CD4-positive, alpha-beta T cell treated with Interleukin-15 for 1 hour (primary cell): ENCODE measurements around the gene TERB1.
A peak's percentile ranks its signal among the peaks of the same experiment; 100 is the strongest.

Source experiments
- DNase-seq: peaks from one replicate; pipeline ENCODE4 v3.0.0-alpha.2; 2020

TERB1 gene, protein sequence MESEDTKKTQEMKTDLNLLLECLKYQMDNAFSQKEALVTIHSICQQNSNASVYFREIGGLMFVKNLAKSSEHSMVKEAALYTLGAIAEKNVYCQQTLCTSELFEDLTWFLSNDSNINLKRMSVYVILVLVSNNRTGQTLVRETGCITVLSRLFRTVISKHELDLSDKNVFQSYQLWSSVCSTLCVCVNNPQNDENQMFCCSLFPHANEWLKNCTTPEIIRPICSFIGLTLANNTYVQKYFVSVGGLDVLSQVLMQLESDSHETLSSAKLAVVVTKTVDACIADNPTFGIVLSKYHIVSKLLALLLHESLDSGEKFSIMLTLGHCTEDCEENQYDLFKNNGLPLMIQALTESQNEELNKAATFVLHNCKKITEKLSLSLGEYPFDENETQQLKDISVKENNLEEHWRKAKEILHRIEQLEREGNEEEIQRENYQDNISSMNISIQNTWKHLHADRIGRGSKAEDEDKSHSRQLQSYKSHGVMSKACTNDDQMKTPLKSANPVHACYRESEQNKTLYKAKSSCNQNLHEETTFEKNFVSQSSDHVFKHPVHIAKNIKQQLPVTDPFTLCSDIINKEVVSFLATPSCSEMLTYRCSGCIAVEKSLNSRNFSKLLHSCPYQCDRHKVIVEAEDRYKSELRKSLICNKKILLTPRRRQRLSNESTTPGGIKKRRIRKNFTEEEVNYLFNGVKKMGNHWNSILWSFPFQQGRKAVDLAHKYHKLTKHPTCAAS

DNA sequence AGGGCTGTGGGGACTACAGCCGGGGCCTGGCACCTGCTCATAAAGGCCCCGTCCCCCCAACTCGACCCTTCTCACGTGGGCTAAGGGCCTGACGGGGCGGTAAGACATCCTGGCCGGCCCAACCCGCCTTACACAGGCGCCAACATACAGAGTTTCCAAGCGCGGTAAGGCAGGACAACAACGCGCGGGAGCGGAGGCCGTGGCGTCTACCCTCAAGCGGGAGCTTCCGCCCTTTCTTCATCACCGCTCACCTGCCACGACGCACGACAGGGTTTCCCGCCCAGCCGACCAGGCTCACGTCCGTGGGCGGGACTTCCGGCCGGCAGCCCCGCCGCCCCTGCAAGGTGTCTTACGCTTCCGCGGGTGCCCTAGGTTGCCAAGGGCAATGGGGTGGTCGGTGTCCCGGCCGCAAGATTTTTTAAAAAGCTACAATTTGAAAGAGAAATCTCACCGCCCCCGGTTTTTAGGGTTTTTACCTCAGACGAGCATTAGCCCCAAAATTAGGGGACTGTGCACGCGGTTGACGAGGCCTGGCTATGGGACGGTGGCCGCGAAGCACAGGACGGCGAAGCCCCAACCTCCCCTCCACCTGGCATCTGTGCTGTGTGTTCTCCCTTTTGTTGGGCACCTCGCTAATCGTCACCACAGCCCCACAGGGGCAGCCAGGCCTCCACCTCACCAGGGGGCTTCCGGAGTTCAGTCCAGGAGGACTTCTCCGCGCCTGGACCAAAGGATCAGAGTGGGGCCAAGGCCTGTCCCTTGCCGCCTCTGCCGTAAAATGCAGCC lies at the start of gene TERB1:
Gene TERB1, minus strand, starts transcription at position 265 of the 786 bp plus-strand sequence. CDS start 4,786 bp downstream, outside the sequence.
- no peak for DNase-seq

DNA sequence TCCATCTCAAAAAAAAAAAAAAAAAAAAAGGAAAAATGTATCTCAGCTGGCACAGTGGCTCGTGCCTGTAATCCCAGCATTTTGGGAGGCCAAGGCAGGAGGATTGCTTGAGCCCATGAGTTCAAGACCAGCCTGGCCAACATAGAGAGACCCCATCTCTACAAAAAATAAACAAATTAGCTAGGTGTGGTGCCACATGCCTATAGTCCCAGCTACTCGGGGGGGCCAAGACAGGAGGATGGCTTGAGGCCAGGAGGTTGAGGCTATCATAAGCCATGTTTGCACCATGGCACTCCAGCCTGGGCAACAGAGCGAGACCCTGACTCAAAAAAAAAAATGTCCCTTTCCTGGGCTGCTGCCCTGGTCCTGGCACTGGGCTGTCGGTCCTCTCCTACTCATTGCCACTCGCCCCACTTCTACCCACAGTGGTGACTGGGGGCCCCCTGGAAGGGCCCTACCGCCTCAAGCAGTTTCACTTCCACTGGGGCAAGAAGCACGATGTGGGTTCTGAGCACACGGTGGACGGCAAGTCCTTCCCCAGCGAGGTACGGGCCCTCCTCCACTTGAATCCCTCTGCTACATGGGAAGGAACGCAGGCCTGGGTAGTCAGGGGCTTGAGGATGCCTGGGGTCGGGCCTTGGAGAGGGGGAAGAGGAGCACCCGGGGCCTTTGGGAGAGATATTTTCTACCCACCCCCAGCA lies 48.9 kb upstream of the TERB1 start:
- no peak for DNase-seq

DNA sequence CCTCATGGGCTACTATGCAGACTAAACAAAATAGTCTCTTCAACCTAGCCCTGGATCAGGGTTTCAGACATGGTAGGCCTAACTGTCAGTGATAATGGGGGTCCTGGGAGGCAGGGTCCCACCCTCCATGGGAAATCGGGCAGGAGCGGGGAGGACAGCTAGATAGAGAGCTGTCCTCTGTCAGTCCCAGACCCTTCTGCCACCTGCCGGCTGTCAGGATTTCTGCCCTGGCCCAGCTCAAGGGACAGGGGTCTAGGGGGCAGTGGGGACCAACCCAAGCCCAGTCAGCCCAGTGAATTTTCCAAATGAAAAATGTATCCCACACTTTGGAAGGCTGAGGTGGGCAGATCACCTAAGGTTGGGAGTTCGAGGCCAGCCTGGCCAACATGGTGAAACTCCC lies 48.2 kb upstream of the TERB1 start:
- no peak for DNase-seq

DNA sequence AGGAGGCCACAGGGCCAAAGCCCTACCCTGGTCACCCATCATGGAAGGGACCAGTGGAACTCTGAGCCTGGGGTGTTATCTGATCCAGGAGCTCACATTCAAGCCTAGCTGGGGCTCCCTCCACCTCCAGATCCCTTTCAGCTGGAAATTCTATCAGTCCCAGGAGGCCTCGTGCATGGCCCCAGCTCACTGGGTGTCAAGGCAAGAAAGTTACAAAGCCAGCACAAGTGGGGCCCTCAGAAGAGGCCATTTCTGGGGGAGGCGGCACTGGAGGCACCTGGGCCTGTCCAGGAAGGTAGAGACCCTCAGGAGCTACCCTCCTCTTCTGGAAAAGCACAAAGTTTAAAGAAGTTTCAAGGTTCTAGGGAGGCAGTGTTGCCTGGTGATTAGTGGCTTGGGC lies 47.6 kb upstream of the TERB1 start:
- DNase-seq: no peak

DNA sequence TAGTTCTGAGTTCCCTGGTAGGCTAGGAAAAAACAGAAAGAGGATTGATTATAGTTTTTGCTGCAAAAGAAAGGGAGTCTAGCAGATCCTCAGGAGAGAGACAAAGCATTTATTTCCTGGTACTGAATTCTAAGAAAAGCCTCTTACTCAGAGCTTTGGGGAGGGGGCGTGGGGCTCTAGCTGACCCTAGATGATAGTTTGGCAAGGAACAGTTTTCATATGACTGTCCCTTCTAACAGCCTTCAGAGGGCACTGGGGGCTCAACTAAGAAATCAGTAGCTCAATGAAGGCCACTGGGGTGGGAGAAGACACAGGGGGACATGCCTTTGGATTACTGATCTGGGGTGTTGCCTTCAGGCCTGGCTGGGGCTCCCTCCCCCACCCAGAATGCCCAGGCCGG lies 46.8 kb upstream of the TERB1 start:
- DNase-seq: no peak

DNA sequence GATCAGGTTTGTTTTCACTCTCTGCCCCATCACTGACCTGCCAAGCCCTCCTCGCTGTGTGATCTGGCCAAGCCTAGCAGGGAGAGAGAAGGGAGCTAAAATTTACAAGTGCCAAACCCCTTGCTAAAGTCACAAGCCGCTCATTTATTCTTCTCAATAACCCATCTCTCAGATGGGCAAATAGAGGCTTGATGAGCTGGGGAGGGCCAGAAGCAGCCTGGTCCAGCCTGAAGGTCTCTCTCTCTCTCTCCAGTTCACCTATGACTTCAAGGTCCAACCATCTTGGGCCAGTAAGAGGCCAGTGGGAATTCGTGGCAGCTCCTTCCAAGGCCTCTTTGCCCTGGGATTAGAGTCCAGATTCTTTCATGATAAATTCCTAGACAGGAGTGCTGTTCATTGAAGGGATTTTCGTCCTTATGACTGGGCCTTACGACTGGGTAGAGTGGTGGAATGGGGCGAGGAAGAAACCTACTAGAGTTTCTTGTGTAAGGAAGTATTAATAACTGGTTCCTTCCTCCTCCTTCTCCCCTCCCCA lies 46.2 kb upstream of the TERB1 start:
- DNase-seq: no peak

DNA sequence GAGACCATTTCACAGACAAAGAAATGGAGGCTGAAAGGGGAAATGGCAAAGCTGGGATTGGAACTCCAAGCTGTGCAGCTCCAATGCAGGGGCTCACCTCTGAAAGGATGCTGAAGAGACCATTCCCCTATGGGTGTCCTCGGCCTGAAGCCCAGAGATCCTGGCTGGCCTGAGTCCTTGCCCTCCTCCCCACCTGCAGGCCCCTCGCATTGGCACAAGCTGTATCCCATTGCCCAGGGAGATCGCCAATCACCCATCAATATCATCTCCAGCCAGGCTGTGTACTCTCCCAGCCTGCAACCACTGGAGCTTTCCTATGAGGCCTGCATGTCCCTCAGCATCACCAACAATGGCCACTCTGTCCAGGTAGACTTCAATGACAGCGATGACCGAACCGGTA lies 45.4 kb upstream of the TERB1 start:
- no peak for DNase-seq

DNA sequence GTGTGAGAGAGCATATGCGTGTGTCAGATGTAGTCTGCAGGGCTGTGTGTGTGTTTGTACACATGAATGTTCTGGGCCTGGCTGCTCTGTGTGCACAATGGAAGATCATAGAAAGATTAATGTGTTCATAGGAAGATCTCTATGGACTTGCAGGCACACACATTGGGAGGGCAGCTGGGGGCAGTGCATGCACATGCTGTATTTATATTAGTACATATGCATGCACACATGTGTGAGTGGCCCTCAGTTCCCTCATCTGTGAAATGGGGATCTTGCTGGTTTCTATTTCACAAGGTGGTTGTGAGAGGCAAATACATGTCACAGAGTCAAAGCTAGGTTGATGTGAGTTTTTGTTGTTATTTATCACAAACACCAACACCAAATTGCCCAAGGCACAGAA lies 44.9 kb upstream of the TERB1 start:
- DNase-seq: no peak

DNA sequence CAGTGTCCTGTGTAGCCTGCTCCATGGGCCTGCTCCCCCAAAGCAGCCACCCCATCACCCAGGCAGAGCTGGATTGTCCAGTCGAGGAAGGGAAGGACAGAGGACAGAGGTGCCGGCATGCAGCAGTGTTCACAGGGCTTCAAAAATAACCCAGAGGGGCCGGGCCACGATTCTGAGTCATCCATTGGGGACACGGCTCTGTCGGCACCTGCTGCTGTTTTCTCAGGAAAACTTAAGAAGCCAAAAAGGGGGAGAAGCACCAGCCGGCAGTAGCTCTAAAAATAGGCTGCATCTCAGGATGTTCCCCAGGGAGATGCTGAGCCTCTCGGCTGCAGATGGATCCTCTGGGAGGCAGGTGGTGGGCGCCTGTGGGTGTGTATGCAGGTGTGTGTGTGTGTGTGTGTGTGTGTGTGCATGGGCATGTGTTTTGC lies 44.4 kb upstream of the TERB1 start:
- DNase-seq: no peak

DNA sequence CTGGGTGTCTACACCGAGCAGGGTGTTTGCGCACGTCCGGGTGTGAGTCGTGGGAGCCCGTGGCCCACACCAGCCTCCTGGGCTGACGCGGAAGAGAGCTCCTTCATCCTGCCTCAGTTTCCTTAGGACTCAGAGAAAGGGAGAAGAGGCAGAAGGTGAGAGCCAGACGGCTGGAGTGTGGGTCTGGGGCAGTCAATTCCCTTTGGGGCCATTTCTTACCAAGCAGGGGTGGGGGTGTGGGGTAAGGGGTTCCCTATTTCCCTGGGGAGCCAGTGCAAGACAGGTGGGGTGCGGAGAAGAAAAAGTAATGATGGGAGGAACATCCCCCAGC lies 43.7 kb upstream of the TERB1 start:
- no peak for DNase-seq

DNA sequence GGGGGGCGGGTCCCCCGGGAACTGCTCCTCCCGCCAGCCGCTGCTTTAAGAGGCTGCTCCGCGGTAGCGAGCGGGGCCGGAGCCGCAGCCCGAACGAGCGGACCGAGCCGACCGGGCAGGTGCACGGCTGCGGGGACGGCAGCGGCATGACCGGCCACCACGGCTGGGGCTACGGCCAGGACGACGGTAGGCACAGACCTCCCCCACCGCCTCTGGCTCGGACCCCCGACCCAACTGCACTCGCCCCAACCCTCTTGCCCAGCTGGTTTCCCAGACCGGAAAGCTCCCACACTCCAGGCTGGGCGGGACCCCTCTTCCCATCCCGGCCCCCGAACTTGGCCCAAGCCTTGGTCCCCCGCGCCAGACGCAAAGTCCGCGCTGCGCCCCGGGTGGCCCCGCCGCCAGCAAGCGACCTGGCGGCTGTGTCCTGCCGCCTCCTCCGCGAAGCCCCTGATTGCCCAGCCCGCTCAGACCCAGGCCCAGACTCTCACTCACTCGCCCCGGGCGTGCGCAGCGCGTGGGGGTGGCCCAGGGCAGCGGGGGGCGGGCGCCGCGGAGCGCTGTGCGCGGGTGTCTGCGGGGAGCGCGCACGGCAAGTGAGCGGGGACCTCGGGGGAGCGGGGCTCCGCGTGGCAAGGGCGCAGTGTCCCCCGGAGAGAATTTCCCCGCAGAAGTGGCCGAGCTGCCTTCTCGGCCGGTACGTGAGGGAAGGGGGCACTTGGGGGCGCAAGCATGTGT lies 43.1 kb upstream of the TERB1 start, which contains the start of gene CA7:
Gene CA7, plus strand, starts transcription at position 73 of the 738 bp plus-strand sequence. Its CDS starts 74 bp downstream, at position 147.
- no peak for DNase-seq

DNA sequence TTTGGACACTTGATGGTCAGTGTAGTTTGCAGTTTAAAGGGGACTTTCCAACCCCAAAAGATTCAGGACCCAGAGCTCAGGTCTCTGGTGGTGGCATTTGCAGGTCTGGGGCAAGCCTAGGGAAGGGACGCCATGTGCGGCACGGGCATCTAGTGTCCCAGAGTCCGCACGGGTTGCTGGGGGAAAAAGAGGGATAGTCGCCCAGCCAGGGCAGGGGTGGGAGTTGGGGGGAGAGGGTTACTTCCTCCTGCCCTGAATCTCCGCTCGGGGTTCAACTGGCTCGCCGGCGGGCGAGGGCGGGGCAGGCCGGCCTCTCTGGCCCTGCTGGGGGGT lies 42.6 kb upstream of the TERB1 start:
- DNase-seq: no peak

DNA sequence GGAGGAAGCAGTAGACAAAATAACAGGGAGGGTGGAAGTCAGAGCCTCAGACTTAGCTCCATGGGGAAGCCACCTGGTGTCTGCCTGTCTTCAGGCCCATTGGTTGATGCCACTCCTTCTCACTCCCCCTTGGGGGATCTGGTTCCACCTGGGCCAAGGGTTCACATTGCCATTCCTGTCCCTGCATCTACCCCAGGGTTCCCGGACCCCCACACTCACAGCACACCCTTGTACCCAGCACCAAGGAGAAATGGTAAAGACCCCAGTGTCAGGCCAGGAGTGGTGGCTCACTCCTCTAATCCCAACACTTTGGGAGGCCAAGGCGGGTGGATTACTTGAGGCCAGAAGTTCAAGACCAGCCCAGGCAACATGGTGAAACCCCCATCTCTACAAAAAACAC lies 41.8 kb upstream of the TERB1 start:
- no peak for DNase-seq

DNA sequence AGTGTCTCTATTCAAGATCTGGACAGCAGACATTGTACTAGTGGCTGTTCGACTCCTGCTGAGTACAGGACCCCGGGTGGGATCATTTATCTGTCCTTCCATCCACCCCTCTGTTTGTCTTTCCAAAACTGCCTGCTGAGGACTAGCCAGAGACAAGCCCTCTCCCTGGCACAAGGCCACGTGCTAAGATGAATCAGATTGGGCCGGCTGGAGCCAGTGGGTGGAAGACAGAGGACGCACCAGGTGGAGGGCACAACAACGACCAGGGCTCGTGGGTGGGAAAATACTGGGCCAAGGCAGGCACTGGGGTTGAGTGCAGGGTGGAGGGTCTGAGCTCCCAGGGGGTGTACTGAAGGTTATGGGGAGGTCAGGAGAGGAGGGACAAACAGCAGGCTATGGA lies 41.4 kb upstream of the TERB1 start:
- no peak for DNase-seq

DNA sequence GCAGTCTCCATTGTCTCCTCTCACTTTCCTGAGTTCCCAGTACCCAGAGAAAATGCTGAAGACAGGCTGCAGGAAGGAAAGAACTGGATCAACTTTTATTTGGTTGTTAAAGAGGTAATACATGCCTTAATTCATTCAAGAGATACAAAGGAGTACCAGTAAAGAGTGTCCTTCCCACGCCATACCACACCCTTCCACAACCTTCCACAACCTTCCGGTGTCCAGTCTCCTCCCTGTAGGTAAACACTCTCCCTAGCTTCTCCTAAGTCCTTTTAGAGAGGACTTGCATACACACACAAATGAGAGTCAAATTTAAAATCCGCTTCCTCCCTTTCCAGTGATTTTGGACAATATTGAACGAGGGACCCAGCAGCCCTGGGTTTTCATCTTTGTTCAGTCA lies 40.0 kb upstream of the TERB1 start:
- no peak for DNase-seq

DNA sequence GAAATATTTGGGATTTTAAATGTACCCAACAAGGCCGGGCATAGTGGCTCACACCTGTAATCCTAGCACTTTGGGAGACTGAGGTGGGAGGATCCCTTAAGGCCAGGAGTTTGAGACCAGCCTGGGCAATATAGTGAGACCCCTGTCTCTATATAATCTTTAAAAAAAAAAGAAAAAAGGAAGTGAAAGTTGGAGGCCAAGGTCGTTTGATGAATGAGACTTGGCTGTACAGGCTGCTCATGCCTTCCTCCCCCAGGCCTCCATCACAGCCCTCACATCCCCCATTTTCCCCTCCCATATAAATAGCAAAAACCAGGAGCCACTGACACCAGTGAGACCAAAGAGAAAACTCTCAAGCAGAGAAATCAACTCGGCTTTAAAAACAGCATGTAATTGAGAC lies 39.5 kb upstream of the TERB1 start:
- DNase-seq: no peak

DNA sequence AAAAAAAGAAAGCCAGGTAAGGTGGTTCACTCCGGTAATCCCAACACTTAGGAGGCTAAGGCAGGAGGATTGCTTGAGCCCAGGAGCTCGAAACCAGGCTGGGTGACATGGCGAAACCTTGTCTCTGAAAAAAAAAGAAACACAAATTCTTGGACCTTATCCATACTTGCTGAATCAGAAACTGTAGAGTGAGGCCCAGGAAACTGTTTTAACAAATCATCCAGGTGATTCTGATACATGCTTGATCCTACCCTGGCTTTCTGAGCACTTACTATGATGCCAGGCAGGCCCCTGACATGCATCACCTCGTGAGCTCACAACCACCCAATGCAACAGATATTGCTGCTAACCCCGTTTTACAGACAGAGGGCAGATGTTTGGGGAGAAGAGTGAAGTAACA lies 33.4 kb upstream of the TERB1 start:
- DNase-seq: no peak

DNA sequence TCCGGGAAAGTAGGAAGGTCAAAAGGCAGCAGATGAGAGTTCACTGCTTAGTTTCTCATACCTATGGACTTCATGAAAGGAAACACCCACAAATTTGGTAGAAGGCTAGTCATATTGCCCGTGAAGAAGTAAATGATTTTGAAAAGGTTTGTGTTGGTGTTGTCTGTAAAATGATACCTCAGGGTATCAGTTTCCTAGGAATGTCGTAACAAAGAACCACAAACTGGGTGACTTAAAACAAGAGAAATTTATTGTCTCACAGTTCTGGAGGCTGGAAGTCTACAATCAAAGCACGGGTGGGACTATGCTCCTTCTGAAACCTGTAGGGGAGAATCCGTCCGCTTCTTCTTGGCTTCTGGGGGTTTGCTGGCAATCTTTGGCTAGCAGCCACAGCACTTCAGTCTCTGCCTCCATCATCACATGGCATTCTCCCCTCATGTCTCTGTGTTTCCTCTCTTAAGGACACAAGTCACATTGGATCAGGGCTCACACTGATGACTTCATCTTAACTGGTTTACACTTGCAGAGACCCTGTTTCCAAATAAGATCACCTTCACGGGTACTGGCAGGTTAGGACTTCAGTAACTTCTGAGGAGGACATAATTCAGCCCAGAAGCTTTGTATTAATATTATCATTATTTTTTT lies 31.4 kb upstream of the TERB1 start:
- DNase-seq: no peak

DNA sequence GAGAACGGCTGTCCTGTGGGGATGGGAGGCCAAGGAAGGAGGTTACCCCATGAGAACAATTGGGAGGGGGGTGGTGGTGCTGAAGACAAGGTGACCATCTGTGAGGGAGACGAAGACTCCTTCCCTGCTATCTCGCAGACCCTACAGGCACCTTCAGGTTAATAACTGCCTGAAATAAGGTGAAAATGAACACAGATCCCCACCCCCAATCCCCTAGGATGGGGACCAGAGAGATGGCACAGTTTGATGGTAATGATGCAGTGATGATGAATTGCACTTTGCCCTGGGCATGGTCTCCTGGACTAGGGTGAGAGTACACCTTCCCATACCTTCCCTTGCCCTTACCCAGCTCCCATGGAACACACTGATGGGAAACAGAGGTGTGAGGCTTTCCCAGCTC lies 30.8 kb upstream of the TERB1 start:
- no peak for DNase-seq

DNA sequence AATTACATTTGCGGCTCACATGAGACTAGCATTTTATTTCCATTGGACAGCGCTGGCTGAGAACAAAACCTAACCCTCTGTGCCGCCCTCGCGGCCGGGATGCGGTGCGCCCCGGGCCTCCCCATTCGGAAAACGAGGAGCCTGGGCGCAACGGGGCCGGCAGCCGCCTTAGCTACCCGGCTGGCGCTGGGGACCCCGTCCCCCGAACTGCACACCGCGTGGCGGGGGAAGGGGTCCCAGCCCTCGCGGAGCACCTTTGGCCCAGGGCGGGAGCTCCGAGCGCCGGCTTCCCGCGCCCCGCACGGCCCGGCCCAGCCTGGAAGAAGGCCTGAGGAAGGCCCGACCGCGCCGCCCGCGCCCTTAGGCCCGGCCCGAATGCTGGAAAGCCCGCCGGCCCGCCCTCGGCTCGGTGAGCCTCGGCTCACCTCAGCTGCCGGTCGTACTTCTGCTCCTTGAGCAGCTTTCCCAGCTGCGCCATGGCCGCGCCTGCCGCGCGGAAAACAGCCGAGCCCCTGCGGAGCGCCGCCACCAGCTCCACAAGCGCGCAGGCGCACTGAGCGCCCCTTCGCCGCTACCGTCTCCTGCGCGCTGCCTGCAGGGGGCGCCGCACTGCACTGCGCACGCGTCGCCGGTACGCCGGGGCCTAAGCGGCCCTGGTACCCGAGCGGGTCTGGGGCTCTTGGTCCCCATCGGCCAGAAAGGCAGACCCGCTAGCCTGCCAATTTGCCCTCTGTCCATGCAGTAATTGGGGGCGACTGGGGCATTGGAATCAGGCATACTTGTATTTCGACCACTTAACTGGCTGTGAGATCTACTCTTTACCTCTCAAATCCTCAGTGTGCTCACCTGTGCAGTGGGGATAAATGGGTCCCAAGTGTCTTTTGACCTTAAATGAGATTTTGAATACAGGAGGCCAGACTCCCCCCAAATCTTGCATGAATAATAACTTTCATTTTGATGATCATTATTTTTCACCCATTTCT lies 29.3 kb upstream of the TERB1 start, which contains the start of gene NAE1:
Gene NAE1, minus strand, starts transcription at position 555 of the 983 bp plus-strand sequence. Its CDS starts 77 bp downstream, at position 478.
- peak; percentile 89 for DNase-seq
